ENCODE measurements around the gene CPB1.
A peak's percentile ranks its signal among the peaks of the same experiment; 100 is the strongest.
"Not testable (repeated sequence)": the region's sequence is repeated elsewhere in the genome, so short reads cannot be mapped to it uniquely, and the experiment has no call there.

CPB1 gene

DNA sequence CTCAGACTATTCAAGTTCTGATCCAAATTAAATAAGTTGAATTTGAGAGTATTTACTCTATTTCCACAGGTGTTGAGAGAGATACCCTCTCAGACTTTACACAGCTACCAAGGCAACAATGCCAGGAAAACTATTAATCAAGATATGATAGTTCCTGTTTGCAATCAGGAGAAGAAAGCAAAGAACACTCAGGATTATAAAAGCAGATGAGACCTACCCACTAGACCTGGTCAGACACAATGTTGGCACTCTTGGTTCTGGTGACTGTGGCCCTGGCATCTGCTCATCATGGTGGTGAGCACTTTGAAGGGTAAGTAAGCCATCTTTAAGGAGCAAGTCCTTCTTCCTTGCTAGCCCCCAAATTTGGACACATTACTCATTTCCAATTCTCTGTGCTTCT, at the start of gene CPB1:
Gene CPB1 (plus strand): TSS at position 227 of the 400 bp plus-strand sequence. CDS start 13 bp downstream, at position 240.
- DNase-seq = no peak

DNA sequence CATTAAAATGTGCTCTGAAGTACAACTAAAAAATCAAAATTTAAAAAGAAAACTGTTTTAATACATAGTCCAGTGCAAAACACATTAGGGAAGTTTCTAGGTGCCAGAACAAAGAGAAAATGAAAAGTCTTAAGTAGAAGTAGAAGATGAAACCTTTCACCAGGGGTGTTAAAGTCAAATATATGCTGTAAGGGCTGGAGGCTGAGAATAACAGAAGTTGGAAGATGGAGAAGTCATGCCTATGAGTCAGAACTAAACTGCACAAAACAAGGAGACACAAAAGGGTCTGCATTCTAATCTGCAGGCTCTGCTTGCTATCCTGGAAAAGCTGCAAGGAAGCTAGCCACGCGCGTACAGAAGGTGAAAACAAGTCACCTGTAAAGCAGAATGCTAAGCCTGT, 48.7 kb upstream of the CPB1 start:
- DNase-seq = no peak

DNA sequence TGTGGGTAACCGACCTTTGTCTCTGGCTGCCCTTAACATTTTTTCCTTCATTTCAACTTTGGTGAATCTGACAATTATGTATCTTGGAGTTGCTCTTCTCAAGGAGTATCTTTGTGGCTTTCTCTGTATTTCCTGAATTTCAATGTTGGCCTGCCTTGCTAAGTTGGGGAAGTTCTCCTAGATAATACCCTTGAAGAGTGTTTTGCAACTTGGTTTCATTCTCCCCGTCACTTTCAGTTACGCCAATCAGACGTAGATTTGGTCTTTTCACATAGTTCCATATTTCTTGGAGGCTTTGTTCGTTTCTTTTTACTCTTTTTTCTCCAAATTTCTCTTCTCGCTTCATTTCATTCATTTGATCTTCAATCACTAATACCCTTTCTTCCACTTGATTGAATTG, 42.6 kb upstream of the CPB1 start:
- not testable (repeated sequence) for DNase-seq

DNA sequence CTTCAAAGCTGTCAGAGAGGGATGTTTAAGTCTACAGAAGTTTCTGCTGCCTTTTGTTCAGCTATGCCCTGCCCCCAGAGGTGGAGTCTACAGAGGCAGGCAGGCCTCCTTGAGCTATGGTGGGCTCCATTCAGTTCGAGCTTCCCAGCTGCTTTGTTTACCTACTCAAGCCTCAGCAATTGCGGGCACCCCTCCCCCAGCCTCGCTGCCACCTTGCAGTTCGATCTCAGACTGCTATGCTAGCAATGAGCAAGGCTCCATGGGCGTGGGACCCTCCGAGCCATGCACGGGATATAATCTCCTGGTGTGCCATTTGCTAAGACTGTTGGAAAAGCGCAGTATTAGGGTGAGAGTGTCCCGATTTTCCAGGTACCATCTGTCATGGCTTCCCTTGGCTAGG, 41.5 kb upstream of the CPB1 start:
- DNase-seq = not testable (repeated sequence)

DNA sequence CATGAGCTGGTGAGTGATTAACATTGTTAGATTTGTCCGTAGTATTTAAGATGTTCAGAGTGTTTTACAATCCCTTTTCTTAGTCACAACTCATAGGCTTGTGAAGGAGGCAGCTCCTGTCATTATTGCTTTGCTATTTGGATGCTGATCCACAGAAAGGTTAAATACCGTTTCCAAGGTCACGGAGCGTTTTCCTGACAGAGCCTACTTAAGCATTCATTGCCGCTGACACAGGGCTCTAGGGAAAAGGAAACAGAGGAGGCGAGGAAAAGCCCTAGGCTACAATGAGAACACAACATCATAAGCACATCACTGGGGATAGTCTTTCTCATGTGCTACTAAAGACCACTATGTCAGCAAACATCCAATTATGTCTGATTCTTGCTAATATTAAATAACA, 38.5 kb upstream of the CPB1 start:
- no peak for DNase-seq

DNA sequence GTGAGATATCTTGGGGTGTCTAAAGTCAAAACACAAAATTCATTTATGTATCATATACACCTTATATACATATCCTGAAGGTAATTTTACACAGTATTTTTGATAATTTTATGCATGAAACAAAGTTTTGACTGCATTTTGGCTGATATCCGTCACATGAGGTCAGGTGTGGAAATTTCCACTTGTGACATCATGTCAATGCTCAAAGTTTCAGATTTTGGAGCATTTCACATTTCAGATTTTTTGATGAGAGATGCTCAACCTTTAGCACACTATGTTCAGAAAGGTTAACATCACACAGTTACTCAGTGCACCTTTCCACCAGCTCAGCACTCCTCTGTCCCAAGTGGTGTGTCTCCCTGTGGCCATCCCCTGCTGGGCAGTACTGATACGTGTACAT, 37.7 kb upstream of the CPB1 start:
- no peak for DNase-seq

DNA sequence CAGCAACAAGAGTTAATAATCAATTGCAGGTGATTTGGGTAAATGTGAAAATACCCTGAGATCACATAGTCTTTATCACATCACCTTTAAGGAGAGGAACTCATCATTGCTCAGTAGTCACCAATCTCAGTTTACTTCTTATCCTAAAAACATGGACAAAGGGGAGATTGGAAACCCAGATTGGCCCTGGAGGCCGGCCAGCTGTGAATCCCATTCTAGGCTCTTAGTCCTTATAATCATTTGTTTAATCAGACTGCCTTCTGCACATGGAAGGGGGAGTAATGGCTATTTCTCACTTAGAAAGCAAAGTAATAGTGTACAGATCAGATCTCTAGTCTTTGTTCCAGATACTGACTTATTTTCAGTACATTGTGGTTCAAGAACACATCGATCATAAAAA, 37.2 kb upstream of the CPB1 start:
- DNase-seq = no peak

DNA sequence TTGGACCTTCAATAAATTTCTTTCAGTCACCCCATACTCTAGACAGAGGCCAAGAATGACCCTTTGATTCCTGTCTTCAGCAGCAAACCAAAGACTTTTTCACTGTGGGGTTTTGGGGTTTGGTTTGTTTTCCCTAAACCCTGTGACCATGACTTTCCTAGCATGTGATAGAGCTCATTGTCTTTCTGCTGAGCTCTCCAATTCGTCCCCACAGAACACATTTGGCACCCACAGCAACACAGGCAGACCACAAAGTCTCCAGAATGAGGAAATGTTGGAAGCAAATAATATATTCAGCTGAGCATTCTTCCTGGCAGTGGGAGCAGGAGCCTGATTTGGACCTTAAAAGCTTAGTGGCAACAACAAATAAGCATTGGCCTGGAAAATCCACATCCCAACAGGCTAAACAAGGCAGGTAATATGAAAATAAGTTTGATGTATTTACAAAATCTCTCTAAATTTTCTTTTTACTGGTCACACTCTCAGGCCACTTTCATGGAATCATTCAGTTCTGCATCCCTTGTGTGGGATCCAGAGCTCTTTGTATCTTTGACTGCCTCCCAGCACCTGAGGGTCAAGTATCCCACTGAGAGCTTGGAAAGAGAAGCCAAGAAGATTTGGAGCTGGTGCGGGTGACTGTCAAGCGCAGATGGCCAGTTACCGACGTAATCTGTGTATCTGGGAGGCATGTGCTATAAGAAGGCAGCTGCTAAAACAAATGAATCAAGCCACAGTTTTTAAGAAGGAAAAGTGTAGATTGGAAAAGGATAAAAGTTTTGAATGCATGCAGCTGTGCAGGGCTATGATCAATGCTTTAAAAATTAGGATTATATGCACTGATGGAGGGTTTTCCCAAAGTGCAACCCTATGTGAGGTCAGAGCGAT, 36.5 kb upstream of the CPB1 start:
- no peak for DNase-seq

DNA sequence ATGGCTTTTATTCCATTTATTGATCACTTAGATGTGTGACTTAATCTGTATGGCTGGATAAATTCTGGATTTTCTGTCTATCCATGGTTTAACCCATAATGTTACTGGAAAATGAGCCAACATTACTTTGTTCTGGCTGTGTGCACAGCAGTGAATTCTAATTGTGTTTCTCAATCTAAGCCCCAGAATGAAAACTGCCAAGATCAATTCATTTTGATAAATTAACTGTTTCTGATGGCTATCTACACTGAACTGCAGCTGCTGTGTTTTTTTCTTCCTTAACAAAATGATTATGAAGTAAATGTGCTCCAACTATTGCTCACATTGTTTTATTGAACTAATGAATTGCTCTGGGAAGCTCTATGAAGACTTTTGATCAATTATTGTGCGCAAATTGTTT, 35.7 kb upstream of the CPB1 start:
- DNase-seq = no peak

DNA sequence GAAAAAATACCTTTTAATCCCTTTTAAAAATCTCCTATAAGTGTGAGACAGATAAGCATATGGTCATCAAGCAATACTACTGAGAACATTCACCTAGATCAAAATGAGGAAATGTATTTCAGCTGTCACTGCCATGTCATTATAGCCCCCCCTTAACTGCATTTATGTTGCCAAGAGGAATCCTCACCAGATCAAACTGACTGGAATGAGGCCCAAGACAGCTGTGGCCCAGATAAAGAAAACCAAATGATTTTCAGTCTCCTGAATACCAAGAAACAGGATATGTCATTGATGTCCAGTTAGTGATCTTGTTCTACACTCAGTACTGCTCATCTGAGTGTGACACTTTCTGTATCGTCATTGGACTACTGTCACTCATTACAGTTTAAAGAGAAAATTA, 35.1 kb upstream of the CPB1 start:
- DNase-seq = peak; percentile 29

DNA sequence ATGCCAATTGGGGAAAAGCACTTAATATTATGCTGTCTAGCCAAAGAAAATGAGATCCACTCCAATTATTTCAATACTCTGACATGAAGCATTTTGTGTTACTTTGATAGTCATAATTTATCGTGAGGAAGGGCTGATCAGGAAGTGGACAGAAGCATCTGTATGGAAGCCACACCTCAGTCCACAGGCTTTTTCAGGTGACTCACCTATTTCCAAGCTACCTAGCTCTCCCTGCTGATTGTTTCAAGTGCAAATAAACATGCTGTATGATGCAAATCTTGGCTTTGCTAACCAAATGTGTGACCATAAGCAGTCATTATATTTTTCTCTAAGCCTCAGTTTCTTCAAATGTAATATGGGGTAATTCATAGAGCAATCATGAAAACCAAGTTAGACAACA, 30.8 kb upstream of the CPB1 start:
- DNase-seq = no peak

DNA sequence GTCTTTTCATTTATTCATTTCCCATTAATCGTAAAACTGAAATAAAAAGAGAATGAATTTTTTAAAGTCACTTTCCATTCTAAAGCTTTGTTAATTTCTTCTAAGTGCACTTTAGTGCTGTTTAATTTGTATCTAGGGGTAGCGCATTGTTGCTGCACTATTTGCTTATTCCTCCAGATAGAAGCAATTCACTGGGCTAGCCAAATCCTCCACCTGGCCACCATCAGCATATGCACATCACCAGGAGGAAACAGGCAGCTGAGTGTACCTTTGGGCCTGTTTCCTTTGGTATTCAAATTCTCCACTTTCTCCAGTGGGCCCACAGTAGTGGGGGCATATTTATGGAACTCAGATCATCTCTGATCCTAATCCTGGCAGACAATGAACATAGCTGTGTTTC, 29.8 kb upstream of the CPB1 start:
- DNase-seq = no peak

DNA sequence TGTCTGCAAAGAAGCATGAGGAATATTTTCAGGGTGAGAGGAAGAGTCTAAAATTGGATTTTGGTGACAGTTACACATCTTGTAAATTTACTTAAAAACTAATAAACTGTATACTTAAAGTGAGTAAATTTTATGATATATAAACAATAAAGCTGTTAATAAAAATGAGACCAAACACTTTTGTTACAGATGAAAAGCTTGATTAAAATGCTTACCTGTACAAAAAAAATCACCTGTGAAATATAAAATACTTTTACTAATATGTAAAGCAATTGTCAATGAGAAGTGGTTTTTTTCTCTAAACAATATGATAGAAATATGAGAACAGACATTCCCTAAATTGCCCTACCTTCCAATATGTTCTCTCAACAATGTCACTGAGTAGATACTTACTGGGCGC, 27.2 kb upstream of the CPB1 start:
- no peak for DNase-seq

DNA sequence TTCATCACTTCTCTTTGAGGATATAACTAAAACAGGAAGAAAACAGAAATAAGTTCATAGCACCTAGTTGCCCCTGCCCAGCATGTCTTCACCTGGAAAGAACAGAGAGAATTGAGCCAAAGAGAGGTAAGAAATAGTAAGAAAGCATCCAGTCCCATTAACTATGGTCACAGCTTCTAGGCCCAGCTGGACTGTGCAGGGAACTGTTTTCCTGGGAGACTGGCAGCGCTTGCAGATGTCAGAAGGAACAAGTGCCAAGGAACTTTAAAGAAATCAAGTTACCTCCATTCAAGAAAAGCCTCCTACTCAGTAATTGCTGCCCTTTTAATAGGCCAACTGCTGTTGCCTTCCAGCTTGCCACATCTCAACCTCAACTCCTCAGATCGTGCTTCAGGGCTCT, 17.8 kb upstream of the CPB1 start:
- DNase-seq = no peak

DNA sequence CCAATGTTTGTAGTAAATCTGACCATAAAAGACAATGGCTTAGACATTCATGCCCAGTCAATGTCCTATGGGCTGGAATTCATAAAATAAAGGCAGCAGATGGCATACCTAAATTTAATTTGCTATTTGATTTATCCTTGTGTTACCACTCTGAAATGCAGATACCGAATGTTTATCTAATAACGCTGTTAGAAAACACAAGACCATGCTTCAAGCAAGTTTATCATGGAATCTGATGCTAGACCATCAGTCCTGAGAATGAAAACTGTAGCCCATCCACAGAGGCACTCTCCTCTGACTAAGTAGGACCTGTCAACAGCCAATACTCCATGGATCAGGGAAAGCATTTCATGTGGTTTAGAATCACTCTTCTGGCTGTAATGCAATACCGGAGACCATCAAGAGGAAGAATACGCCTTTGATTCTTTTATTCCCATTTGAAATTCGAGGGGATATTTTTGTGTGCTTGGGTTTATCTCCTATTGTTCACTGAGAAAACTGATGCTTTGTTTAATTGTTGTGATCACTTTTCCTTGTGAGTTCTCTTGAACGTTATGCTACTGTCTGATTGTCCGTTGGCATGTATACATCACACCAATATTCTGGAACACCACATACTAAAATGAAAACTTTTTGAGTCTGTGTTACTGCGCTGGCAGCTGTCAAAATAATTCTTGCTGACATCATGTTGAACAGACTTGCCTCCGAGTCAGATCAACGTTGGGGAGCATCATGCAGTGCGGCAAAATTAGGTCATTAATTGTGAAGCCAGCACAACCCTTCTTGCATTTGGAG, 12.1 kb upstream of the CPB1 start:
- no peak for DNase-seq

DNA sequence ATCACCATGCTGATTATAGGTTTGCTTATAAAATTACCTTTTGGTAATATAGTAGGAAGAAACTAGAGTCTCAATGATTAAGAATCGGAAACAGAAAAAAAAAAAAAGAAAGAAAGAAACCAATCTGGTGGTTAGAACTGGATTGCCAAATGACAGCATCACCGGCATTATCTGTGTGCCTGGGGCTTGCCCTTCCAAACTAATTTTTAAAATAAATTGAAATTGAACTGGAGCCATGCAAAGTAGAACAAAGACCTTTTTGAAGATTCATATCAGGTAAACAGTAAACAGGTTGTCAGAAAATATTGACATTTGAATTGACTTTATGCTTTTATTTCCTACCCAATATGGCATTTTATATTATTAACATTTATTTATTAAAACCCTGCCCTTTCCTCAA, 11.2 kb upstream of the CPB1 start:
- DNase-seq = no peak

DNA sequence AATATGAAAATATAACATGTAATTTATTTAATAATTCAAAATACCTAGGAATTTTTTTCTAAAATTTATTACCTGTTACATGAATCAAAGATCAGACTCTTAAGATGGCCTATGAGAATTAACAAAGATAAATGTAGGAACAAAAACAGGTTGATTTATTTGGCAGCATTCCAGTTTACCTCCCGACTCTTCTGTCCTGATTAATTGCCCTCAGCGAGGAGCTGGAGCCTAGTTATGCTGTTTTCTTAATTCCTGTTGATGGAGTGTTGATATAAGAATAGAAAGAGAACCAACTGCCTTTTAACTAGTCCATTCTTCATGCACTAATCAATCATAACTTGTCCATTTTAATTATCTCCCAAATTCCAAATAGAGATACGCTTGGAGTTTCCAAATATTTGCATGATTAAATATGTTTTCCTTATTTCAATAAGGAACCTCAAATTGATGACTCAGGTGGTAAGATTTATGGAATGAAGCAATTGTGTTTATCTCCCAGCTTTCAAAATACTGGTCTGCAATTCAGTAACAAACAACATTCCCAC, 10.6 kb upstream of the CPB1 start:
- no peak for DNase-seq

DNA sequence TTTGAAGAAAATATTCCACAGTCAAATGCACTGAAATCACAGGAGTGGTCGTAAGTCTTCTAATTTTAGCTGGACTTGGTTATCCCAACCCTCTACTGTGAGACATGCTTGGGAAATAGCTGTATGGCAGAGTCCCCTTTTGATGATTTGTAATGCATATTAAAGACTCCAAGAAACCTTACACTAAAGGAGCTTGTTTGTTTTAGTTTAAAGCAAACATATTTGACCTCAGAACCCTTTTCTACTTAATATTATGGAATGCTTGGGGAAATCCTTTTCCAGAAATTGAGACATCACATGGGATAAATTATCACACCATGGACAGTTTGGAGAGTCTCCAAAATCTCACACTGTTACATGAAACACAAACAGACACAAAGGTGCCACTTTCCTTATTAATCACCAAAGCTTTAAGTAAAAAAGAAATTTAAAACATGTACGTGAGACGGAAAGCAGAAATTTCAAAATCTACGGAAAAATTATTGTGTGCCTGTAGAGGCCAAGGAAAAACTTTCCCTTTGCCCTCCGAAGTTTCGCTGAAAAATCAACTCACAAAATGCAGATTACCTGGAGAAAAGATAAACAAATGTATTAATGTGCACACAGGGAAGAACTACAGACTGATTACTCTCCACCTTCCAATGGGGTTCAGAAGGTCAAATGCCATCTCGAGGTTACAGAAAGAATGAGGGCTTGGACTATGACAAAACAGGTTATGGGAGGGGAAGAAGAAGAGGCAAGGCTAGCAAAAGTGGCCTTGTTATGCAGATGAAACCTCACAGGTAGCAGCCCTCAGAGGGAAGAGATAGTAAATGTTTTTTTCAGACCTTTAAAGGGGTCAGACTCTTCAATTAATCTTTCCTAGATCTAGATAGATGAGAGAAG, 7.0 kb upstream of the CPB1 start:
- DNase-seq = no peak

DNA sequence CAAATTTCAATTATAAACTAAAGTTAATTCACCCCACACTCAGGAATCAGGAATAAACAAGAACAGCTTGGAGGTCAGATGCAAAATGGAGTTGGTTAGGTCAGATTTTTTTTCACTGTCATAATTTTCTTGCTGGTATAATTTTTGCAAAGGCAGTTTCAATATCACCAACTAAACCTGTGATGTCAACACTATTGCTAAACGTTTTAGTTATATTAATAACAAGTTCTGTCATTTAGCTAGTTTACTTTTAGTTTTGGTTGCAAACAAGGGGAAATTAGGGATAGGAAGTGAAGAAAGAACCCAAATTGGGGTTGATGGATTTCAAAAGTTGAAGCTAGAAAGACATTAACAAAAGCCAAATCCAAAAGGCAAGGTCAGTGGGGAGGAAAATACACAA, 4.6 kb upstream of the CPB1 start:
- no peak for DNase-seq

DNA sequence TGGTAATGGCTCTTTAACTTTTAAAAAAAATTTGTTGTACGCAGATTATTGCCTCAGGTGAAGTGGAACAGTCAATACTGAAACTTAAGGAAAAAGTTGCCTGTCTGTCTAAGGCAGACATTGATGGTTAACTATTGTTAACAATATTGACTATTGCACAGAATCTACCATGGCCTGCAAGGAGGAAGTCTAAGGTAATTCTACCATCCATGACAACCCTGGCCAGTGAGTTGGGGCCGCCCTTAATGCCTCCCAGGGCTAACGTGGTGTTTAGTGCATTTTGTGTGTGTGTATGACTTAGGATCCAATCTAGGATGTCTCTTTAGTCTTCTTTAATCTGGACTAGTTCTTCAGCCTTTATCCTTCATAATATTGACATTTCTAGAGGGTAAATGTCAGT, 2.1 kb upstream of the CPB1 start:
- no peak for DNase-seq

DNA sequence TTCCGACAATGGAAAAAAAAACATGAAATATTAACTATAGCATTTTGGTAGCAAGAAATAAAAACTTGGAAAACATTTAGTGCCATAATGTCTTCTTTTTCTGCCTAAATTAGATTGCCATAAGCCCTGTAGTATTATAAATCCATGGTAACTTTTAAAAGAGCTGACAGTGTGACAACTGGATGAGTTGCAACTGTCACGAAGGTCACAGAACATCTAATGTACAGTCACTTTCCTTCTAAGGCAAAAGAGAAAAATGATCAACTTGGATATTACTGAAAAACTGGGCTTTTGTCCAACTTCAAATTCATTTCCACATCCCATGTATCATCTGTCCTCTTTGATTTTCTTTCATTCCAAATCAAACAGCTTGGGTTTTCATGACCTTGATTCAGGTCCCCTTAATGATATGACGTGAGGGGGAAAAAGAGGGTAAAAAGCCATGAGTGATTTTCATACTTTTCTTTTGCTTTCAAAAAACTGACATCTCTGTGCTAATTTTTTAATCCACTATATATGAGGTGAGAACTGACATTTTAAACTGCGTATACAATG, 602 bp downstream of the CPB1 start:
- DNase-seq = no peak

DNA sequence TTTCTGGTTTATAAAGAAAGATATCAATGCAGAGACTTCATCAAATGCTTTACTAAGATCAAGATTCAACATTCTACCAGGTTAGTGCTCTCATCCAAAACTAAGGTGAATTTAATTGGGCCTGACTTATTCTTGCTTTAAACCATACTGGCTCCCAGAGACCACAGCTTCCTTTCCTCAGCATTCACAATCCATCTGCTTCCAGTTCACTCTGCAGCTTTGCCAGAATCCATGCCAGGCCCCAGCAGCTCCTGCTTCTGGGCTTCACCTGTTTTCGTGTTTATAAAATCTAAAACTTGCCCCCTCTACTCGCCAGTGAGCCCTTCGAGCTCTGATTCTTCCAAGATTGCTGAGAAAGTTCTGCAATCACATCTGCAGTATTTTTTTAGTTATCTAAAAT, 2.3 kb downstream of the CPB1 start:
- DNase-seq = no peak

DNA sequence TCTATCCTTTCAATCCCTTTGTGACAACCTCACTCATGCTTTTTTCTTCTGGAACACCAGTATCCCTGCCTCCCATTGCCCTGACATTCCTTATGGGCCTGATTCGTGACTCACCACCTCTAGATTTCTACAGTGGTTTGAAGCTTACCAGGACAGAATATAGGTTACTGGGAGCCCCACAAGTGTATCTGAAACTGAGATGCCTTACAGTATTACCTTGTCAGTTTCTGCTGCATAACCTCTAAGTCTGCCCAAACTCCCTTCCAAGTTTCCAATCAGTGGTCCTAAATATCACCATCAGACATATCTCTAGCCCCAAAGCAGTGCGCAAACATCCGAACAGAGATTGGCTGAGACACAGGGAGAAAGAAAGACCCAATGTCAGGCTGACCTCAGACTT, 5.6 kb downstream of the CPB1 start:
- no peak for DNase-seq

All from NCI-H524 treated with DMSO at 0.1 percent for 48 hours (cell line).